Neural cell (in vitro differentiated cells): ENCODE measurements around the gene MYO9A. TPM values are rescaled to one million over a fixed set of nuclear protein-coding genes. Genes with fewer than 3 reads are reported as not detected.

ENCODE experiments used
- H2AFZ ChIP-seq: fragments of 200-600, 300-800 bp; sonication (generic), shearing (Covaris generic); 2 replicates; pipeline ENCODE4 v1.6.0; 2014; ENCODE audit warnings: low read depth, mild to moderate bottlenecking, antibody characterized with exemption, low read length, moderate library complexity
- H3F3A ChIP-seq: fragments of 200-600 bp; shearing (Covaris generic); 2 replicates; pipeline ENCODE4 v1.6.1; 2016; ENCODE audit warnings: mild to moderate bottlenecking, moderate library complexity, mixed read lengths, antibody characterized with exemption, low read length; ENCODE audit not compliant: insufficient read depth, poor library complexity, severe bottlenecking
- H3K27ac ChIP-seq: fragments of 200-600, 300-800 bp; sonication (generic), shearing (Covaris generic); 2 replicates; pipeline ENCODE4 v1.5.1; 2014; ENCODE audit warnings: mild to moderate bottlenecking, low read length, moderate library complexity
- H3K27me3 ChIP-seq: fragments of 300-800, 200-600 bp; sonication (generic), shearing (Covaris generic); 2 replicates; pipeline ENCODE4 v1.6.0; 2014; ENCODE audit warnings: mild to moderate bottlenecking, low read depth, low read length, moderate library complexity; ENCODE audit not compliant: insufficient read depth
- H3K36me3 ChIP-seq: fragments of 300-800, 200-600 bp; sonication (generic), shearing (Covaris generic); 2 replicates; pipeline ENCODE4 v1.5.1; 2014; ENCODE audit warnings: mild to moderate bottlenecking, antibody characterized with exemption, low read length, moderate library complexity; ENCODE audit not compliant: insufficient read depth
- H3K4me2 ChIP-seq: fragments of 300-800, 200-600 bp; sonication (generic), shearing (Covaris generic); 2 replicates; pipeline ENCODE4 v1.6.0; 2014; ENCODE audit warnings: mild to moderate bottlenecking, low read length
- H3K4me3 ChIP-seq: fragments of 300-800, 200-600 bp; sonication (generic), shearing (Covaris generic); 2 replicates; pipeline ENCODE4 v1.5.1; 2014; ENCODE audit warnings: mild to moderate bottlenecking, low read length, moderate library complexity
- H3K79me2 ChIP-seq: fragments of 200-600 bp; shearing (Covaris generic); replicated peaks from 2 replicates; pipeline ENCODE4 v1.6.0; 2014; ENCODE audit warnings: mild to moderate bottlenecking, low read length, moderate library complexity; ENCODE audit not compliant: insufficient read depth
- H3K9ac ChIP-seq: fragments of 300-800, 200-600 bp; sonication (generic), shearing (Covaris generic); 2 replicates; pipeline ENCODE4 v1.6.1; 2016; ENCODE audit warnings: mild to moderate bottlenecking, low read length, mixed read lengths
- H3K9me2 ChIP-seq: fragments of 200-600 bp; shearing (Covaris generic); 2 replicates; pipeline ENCODE4 v1.6.1; 2016; ENCODE audit warnings: mild to moderate bottlenecking, low read length, mixed read lengths; ENCODE audit not compliant: insufficient read depth
- H3K9me3 ChIP-seq: fragments of 200-600, 300-800 bp; sonication (generic), shearing (Covaris generic); 2 replicates; pipeline ENCODE4 v1.6.1; 2016; ENCODE audit warnings: mild to moderate bottlenecking, mixed run types, low read length, moderate library complexity, mixed read lengths
- H4K20me1 ChIP-seq: fragments of 200-600 bp; shearing (Covaris generic); 2 replicates; pipeline ENCODE4 v1.6.1; 2016; ENCODE audit warnings: mild to moderate bottlenecking, mixed run types; ENCODE audit not compliant: insufficient read depth
- EP300 ChIP-seq: fragments of 450-650 bp; conservative IDR thresholded peaks from 2 replicates; pipeline ENCODE4 v1.6.1; 2014; ENCODE audit warnings: antibody characterized with exemption, mild to moderate bottlenecking, moderate library complexity; ENCODE audit not compliant: poor library complexity, severe bottlenecking
- EZH2 ChIP-seq: fragments of 200-600, 300-800 bp; shearing (Covaris generic), sonication (generic); IDR thresholded peaks from 2 replicates; pipeline ENCODE4 v1.6.1; 2014; ENCODE audit warnings: antibody characterized with exemption, low read length, borderline replicate concordance, mild to moderate bottlenecking; ENCODE audit not compliant: insufficient read depth, poor library complexity, severe bottlenecking
- MXI1 ChIP-seq: fragments of 450-650 bp; conservative IDR thresholded peaks from 2 replicates; pipeline ENCODE4 v1.6.1; 2014; ENCODE audit warnings: antibody characterized with exemption, mild to moderate bottlenecking; ENCODE audit not compliant: poor library complexity, severe bottlenecking
- POLR2AphosphoS5 ChIP-seq: IDR thresholded peaks from 2 replicates; pipeline ENCODE4 v1.6.1; 2012
- RAD21 ChIP-seq: fragments of 450-650 bp; conservative IDR thresholded peaks from 2 replicates; pipeline ENCODE4 v1.6.1; 2014; ENCODE audit warnings: antibody characterized with exemption, mild to moderate bottlenecking, moderate library complexity
- SMC3 ChIP-seq: fragments of 450-650 bp; conservative IDR thresholded peaks from 2 replicates; pipeline ENCODE4 v1.6.1; 2014; ENCODE audit warnings: antibody characterized with exemption, mild to moderate bottlenecking, moderate library complexity; ENCODE audit not compliant: poor library complexity
- TAF1 ChIP-seq: IDR thresholded peaks from 2 replicates; pipeline ENCODE4 v1.6.1; 2012; ENCODE audit warnings: low read depth
- polyA plus RNA-seq: library from polyadenylated mRNA; depleted of rRNA; stranded (reverse); fragments of >200 nt; gene quantifications from 2 replicates; pipeline ENCODE4 v1.2.3, GENCODE V29; 2014
- TF ChIP-seq, protein P1 (sequence below): fragments of 450-650 bp; IDR thresholded peaks from 2 replicates; pipeline ENCODE4 v1.5.1; 2014; ENCODE audit warnings: antibody characterized with exemption, mild to moderate bottlenecking, moderate library complexity; ENCODE audit not compliant: poor library complexity, severe bottlenecking
- TF ChIP-seq, protein P2 (sequence below): IDR thresholded peaks from 2 replicates; pipeline ENCODE4 v1.6.1; 2012; ENCODE audit warnings: borderline replicate concordance

The MYO9A gene
- polyA plus RNA-seq, 1 donor from 2014 or later, result 22.7 TPM

DNA sequence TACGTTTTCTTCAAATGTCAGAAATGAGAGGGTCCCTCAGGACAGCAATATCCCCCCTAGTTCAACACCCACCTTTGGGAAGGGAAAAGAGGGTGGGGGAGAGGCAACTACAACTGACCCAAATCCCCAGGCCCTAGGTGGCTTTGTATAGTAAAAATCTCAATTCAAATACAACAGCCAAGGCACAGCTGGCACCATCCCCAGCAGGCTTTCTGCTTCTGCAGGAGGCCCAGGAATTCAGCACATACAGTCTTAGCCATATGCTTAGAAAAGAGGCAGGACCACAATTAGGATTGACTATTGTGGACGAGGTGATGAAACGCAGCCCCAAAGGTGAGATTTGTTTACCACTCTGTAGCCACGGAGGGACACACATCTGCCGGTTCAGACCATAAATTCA, 291.8 kb downstream of the MYO9A start:
- H3K9ac ChIP-seq, result no peak overlapping the region
- TF ChIP-seq SMC3, result no peak
- no peak for TF ChIP-seq POLR2AphosphoS5
- TF ChIP-seq, protein P1, sequence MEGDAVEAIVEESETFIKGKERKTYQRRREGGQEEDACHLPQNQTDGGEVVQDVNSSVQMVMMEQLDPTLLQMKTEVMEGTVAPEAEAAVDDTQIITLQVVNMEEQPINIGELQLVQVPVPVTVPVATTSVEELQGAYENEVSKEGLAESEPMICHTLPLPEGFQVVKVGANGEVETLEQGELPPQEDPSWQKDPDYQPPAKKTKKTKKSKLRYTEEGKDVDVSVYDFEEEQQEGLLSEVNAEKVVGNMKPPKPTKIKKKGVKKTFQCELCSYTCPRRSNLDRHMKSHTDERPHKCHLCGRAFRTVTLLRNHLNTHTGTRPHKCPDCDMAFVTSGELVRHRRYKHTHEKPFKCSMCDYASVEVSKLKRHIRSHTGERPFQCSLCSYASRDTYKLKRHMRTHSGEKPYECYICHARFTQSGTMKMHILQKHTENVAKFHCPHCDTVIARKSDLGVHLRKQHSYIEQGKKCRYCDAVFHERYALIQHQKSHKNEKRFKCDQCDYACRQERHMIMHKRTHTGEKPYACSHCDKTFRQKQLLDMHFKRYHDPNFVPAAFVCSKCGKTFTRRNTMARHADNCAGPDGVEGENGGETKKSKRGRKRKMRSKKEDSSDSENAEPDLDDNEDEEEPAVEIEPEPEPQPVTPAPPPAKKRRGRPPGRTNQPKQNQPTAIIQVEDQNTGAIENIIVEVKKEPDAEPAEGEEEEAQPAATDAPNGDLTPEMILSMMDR, result no peak
- no peak for TF ChIP-seq EZH2
- TF ChIP-seq EP300, result no peak
- TF ChIP-seq TAF1, result no peak
- TF ChIP-seq MXI1, result no peak
- no peak for TF ChIP-seq RAD21
- TF ChIP-seq, protein P2, sequence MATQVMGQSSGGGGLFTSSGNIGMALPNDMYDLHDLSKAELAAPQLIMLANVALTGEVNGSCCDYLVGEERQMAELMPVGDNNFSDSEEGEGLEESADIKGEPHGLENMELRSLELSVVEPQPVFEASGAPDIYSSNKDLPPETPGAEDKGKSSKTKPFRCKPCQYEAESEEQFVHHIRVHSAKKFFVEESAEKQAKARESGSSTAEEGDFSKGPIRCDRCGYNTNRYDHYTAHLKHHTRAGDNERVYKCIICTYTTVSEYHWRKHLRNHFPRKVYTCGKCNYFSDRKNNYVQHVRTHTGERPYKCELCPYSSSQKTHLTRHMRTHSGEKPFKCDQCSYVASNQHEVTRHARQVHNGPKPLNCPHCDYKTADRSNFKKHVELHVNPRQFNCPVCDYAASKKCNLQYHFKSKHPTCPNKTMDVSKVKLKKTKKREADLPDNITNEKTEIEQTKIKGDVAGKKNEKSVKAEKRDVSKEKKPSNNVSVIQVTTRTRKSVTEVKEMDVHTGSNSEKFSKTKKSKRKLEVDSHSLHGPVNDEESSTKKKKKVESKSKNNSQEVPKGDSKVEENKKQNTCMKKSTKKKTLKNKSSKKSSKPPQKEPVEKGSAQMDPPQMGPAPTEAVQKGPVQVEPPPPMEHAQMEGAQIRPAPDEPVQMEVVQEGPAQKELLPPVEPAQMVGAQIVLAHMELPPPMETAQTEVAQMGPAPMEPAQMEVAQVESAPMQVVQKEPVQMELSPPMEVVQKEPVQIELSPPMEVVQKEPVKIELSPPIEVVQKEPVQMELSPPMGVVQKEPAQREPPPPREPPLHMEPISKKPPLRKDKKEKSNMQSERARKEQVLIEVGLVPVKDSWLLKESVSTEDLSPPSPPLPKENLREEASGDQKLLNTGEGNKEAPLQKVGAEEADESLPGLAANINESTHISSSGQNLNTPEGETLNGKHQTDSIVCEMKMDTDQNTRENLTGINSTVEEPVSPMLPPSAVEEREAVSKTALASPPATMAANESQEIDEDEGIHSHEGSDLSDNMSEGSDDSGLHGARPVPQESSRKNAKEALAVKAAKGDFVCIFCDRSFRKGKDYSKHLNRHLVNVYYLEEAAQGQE, result no peak
- no peaks in the 10 kb centered on the region for H3K79me2 ChIP-seq
- no peaks in the 10 kb centered on the region for H3K9me2 ChIP-seq
- no peak overlapping the region for H2AFZ ChIP-seq
- no peaks in the 10 kb centered on the region for H3F3A ChIP-seq
- H3K9me3 ChIP-seq, result no peaks in the 10 kb centered on the region
- no peaks in the 10 kb centered on the region for H4K20me1 ChIP-seq
- H3K36me3 ChIP-seq, result peaks cover 22% of the 10 kb centered on the region
- H3K27me3 ChIP-seq, result no peaks in the 10 kb centered on the region
- H3K27ac ChIP-seq, result no peak overlapping the region
- H3K4me3 ChIP-seq, result no peak overlapping the region
- no peak overlapping the region for H3K4me2 ChIP-seq

DNA sequence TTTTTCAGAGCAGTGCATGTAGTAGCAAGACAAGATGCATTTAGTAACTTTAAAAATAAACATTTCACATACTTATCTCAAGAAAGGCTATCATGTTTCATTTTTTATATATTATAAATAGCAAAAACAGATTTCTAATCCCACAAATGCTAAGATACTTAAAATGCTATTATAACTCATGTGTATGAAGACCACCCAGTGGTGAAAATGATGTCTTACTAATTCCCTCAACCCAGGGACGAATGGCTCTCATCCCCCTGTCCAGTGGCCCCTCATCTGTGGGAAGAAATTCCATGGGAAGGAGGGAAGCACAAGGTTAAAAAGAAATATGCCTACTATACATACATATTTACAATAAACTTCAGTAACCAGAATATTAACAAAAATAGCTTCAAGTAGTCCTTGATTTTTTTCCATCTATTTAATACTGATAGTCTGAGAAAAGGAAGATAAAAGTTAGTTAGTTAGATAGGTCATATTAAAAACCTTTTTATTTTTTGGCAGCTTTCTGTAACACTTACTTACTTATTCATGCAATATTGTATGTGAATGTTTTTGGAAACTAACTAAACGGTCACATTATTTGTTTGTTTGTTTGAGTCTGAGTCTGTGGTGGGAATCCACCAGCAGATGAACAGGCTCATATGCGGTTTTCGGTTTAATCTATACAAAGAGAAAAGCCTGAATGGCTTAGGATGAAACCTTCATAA, 292.8 kb downstream of the MYO9A start:
- no peaks in the 10 kb centered on the region for H3F3A ChIP-seq
- H3K36me3 ChIP-seq, result peaks cover 22% of the 10 kb centered on the region
- no peak overlapping the region for H3K27ac ChIP-seq
- H3K79me2 ChIP-seq, result no peaks in the 10 kb centered on the region
- H3K9ac ChIP-seq, result no peak overlapping the region
- no peak overlapping the region for H2AFZ ChIP-seq
- no peaks in the 10 kb centered on the region for H3K27me3 ChIP-seq
- H3K9me2 ChIP-seq, result no peaks in the 10 kb centered on the region
- H3K9me3 ChIP-seq, result no peaks in the 10 kb centered on the region
- TF ChIP-seq SMC3 (no peak), RAD21 (no peak), EP300 (no peak), MXI1 (no peak), EZH2 (no peak), POLR2AphosphoS5 (no peak), TAF1 (no peak)
- TF ChIP-seq, protein P1, result no peak
- TF ChIP-seq, protein P2, result no peak
- no peaks in the 10 kb centered on the region for H4K20me1 ChIP-seq
- H3K4me2 ChIP-seq, result no peak overlapping the region
- no peak overlapping the region for H3K4me3 ChIP-seq
